ENCODE data around the gene ARHGAP26.

GRCh38 chr5:143265995-143266394 is 495.8 kb downstream of the ARHGAP26 start:
- TF ChIP-seq CTCF (IDR thresholded peaks at IDR 0.05; ENCODE audit: low read length) (no peak), EZH2 (IDR thresholded peaks at IDR 0.05; ENCODE audit: borderline replicate concordance, low read length) (no peak)
